RKO (cell line): Measurements from ENCODE around the gene WDR82.

Experiments used
- DNase-seq: peaks from one replicate; pipeline ENCODE4 v3.0.0-alpha.2; 2016; ENCODE audit warnings: low spot score

Gene WDR82

GRCh38 chr3:52308308-52308707 is 29.9 kb upstream of the WDR82 start:
- DNase-seq: no peak

DNA sequence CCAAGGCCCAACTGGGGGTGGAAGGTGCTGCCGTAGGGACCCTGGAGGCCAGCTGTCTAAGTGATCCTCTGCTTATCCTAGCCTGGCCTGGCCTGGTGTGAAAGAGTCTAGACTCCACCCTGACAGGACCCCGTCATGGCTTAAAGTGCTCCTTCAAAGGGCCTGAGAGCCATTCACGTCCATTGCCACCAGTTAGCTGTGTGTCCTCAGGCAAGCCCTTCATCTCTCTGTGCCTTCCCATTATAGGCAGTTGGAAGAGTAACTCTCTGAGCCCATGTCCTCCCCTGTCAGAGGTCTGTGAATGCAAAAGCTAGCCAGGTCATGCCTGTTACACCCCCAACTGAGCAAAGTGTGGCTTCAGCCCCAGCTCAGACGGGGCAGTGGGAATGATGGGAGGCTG is 28.5 kb upstream of the WDR82 start:
- no peak for DNase-seq

DNA sequence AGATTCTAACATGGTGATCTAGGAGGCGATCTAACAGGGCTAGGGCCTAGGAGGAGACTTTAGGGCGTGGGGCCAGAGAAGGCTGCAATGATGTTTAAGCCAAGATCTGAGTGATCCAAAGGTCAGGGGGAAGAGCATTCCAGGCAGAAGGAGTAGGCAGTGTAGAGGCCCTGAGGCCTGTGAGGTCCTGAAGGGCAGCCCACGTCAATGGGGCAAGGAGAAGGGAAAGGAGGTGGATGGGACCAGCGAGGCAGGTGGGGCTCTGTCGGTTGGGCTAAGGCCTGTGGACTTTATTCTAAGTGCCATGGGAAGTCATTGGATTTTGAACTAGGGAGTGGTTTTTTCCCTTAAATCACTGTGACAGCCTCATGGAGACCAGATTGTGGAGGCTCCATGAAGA is 27.5 kb upstream of the WDR82 start:
- no peak for DNase-seq

GRCh38 chr3:52303811-52304210 is 25.4 kb upstream of the WDR82 start:
- DNase-seq: no peak

DNA sequence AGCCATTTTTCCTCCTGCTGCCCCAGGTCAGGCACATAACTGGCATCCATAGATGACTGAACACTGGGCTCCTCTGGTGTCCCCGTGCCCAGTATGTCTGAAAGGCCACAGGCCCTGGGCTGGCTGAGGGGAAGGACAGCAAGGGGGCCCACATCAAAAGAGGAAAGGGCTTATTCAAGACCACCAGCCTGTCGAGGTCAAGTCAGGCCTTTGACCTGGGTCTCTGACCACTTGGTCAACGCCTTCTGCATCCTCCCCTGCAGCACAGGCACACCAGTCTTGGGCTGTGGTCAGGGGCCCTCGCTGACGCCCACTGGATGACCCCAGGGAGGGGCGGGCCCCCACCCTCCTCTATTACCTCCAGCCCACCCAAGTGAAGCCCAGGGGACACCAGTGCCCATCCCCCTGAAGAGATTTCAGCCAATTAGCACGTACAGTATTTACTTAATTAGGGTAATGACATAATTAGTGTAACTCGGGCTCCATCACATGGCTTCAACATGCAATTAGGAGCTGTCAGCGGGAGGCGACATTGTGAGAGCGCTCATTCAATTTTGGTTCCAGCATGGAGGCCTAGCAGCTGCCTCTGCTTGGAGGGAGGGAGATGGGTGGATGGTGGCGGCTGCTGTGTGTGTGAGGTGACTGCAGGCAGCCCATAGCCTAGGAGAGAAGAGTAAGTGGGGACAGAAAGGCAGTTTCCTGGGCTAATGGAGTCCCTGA is 24.1 kb upstream of the WDR82 start:
- no peak for DNase-seq

GRCh38 chr3:52299879-52300611 is 21.6 kb upstream of the WDR82 start:
- DNase-seq: peak; percentile 39

- DNase-seq: no peak
Observed at GRCh38 chr3:52299247-52299878, 20.9 kb upstream of the WDR82 start.

DNA sequence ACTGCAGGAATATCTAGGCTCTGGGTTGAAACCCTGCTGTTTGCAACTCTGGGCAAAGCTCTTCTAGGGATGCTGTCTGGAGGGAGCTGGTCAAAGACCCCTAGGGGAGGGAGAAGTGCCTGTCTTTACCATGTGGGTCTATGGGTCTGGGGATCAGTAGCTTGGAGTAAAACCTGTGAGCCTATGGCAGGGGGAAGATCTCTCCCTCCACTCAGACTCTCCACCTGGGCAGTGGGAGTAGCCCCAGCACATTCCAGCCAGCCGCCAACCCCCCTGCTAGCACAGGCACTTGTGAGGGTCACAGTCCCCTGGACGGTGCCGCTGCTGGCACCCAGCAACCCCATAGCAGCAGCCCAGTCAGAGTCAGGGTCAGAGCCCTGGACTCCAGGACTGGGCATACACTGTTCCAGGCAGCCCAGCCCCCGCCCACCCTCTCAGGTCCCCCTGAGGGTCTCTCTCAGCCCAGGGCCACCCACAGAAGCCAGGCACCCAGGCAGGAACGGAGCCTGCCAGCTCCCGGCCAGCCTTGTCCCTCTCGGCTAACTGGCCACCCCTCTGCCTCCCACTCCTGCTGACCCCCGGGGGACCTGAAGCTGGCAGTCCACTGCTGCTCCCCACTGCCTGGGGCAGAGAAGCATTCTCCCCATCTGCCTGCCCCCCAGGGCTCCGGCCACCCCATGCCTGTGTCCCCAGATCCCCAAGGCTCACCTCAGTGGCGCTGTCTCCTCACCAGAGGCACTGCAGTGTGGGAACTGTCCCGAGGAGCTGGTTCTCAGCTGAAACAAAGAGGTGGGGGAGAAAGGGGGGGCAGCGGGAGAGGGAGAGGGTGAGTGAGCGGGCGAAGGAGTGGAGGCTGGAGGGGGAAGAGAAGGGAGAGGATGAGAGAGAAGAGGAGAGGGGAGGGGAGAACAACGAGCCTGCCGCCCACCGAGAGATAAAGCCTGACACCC is 20.0 kb upstream of the WDR82 start:
- no peak for DNase-seq

DNA sequence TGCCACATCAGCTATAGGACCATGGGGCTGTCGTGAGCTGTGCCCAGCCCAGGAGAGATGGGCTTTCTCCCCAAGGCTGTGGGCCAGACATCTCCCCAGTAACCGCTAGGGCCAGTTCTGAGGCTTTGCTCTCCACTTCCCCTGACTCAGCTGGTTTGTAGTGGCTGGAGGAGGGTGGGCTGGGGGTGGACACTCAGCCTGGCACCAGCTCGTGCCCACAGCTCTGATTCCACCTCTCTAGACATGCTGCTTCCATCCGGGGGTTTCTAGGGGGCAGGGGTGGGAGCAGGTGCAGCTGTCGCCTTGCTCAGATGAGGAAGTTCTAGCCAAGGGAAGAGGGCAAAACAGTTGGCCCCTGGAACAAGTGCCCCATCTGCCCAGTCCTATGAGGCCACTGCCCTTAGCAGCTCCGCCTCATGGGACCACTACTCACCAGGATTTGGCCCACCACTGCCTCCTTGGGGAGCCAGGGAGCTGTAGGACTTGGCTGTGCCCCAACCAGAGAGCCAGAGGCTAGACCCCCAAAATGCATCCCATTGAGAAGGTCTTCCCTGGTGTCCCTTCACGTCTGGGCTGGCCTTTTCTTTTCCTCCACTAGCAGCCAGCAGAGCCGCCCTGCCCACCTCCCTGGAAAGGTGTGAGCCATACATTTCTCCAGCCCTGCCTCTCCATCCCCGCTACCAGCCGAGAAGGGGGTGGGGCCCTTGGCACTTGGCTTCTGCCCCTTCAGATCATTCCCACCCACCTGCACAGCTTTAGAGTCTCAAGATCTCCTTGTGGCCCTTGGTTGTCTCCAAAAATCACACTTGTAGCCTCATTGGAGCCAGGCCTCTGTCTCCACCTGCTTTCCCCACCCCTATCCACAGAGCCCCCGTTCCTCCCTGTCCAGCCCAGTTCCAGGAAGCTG is 19.0 kb upstream of the WDR82 start:
- DNase-seq: no peak

GRCh38 chr3:52295671-52296208 is 17.3 kb upstream of the WDR82 start:
- DNase-seq: no peak

- no peak for DNase-seq
Observed at GRCh38 chr3:52294320-52295150, 16.1 kb upstream of the WDR82 start.

DNA sequence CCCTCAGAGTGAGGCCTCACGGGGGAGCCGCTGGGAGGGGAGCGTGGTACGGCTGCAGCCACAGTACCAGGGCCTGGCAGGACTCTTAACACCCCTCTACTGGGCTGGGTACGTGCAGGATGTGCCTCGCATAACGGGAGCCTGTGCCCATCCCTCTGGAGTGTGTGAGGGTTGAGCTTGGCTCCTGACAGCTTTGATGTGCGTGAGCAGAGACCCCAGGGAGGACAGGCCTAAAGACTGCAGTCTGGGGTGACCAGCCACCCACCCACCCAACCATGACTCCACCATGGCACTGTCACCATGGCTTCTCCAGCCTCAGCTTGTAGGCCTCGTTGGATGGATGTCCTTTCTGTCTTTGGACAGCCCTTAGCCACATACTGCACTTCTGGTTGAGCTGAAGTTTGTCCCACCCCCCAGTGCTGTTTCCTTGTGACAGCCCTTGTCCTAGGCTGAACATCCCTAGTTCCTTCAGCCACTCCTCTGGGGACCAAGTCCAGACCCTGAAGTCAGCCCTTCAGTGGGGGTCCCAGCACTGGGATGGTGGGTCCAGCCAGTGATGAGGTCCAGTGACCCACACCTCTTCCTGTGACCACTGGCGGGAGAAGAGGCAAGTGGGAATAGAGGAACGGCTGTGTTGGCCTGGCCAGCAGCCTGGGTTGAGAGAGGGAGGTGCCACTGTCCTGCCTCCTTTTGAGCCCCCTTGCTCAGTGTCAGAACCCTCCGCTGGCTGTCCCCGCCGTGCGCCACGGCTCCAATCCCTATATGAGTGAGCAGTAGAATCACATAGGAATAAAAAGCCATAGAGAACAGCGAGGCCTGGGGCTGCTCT is 15.3 kb upstream of the WDR82 start:
- DNase-seq: no peak

GRCh38 chr3:52292247-52293065 is 14.0 kb upstream of the WDR82 start:
- no peak for DNase-seq

GRCh38 chr3:52291508-52292181 is 13.2 kb upstream of the WDR82 start:
- no peak for DNase-seq

DNA sequence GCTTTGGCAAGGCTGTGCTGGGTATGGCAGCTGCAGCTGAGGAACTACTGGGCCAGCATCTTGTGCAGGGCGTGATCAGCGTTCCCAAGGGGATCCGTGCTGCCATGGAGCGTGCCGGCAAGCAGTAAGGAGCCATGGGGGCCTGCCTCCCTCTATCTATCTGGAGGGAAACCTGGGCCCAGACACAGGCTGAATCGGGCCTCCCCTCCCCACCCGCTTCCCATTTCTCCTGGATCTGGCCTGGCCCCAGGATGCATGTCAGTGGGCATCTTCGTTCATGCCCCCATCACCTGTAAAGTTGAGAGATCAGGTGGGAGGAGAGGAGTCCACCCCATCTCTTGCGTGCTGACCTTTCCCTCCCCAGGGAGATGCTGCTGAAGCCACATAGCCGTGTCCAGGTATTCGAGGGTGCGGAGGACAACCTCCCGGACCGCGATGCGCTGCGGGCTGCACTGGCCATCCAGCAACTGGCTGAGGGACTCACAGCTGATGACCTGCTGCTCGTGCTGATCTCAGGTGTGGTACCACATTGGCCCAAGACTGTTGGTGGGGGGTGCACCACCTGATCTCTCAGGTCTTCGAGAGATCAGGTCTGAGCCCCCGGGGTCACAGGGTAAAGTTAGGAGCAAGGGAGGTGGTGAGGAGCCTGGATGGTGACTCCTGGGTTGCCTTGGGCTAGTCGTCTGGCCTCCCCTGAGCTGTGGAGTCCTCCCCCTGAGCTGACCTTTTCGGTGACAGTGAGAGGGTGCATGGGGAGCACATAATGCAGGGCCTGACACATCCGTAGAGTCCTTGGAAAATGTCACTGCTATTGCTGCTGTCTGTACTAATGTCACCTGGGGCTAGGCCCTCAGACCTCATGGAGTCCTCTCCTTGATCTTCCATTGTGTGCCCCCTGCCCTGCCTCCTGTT is 12.4 kb upstream of the WDR82 start:
- no peak for DNase-seq
